Stimulated activated CD8-positive, alpha-beta memory T cell treated with anti-CD3 and anti-CD28 coated beads, Interleukin-15, amount 100 ng/mL, for 24 hours (primary cell): ENCODE data around the gene ITSN1.

Source experiments
- DNase-seq: peaks from one replicate; pipeline ENCODE4 v3.0.0-alpha.2; 2020; ENCODE audit warnings: low read depth

ITSN1 gene

GRCh38 chr21:33731447-33731846 is 89.1 kb downstream of the ITSN1 start:
- no peak for DNase-seq

- DNase-seq = no peak
These were observed 89.7 kb downstream of the ITSN1 start for GRCh38 chr21:33732038-33732437.

- no peak for DNase-seq
These were observed 91.3 kb downstream of the ITSN1 start for GRCh38 chr21:33733601-33734000.

- DNase-seq = no peak
These were observed 92.0 kb downstream of the ITSN1 start for GRCh38 chr21:33734291-33734690.

GRCh38 chr21:33734818-33735217 is 92.5 kb downstream of the ITSN1 start:
- DNase-seq = no peak

- no peak for DNase-seq
These were observed 94.3 kb downstream of the ITSN1 start for GRCh38 chr21:33736569-33736968.

GRCh38 chr21:33739701-33740100 is 97.4 kb downstream of the ITSN1 start:
- no peak for DNase-seq

GRCh38 chr21:33747420-33747819 is 105.1 kb downstream of the ITSN1 start:
- no peak for DNase-seq

GRCh38 chr21:33748903-33749302 is 106.6 kb downstream of the ITSN1 start:
- no peak for DNase-seq

GRCh38 chr21:33750017-33750416 is 107.7 kb downstream of the ITSN1 start:
- DNase-seq = no peak

GRCh38 chr21:33751120-33751519 is 108.8 kb downstream of the ITSN1 start:
- DNase-seq = no peak

- no peak for DNase-seq
These were observed 109.2 kb downstream of the ITSN1 start for GRCh38 chr21:33751533-33751932.

GRCh38 chr21:33752260-33752659 is 110.0 kb downstream of the ITSN1 start:
- DNase-seq = no peak

- DNase-seq = no peak
These were observed 111.6 kb downstream of the ITSN1 start for GRCh38 chr21:33753886-33754285.

GRCh38 chr21:33754481-33754880 is 112.2 kb downstream of the ITSN1 start:
- no peak for DNase-seq

- no peak for DNase-seq
These were observed 113.1 kb downstream of the ITSN1 start for GRCh38 chr21:33755354-33755753.

GRCh38 chr21:33760641-33761440 is 118.5 kb downstream of the ITSN1 start:
- DNase-seq = no peak

GRCh38 chr21:33761441-33762036 is 119.2 kb downstream of the ITSN1 start:
- DNase-seq = no peak

- no peak for DNase-seq
These were observed 120.7 kb downstream of the ITSN1 start for GRCh38 chr21:33762803-33763581.

- DNase-seq = no peak
These were observed 121.2 kb downstream of the ITSN1 start for GRCh38 chr21:33763582-33763899.

- DNase-seq = no peak
These were observed 124.9 kb downstream of the ITSN1 start for GRCh38 chr21:33767236-33767635.

GRCh38 chr21:33767960-33768359 is 125.7 kb downstream of the ITSN1 start:
- no peak for DNase-seq

GRCh38 chr21:33769057-33769456 is 126.8 kb downstream of the ITSN1 start:
- DNase-seq = no peak
